GM19395 (cell line): Measurements from ENCODE around the gene EYS.

ENCODE experiments used
- ATAC-seq: cut with Tn5 transposase; IDR thresholded peaks from one replicate; pipeline ENCODE4 v1.9.1; 2021; ENCODE audit warnings: mild to moderate bottlenecking, moderate library complexity; ENCODE audit not compliant: unreplicated experiment

The EYS gene

DNA sequence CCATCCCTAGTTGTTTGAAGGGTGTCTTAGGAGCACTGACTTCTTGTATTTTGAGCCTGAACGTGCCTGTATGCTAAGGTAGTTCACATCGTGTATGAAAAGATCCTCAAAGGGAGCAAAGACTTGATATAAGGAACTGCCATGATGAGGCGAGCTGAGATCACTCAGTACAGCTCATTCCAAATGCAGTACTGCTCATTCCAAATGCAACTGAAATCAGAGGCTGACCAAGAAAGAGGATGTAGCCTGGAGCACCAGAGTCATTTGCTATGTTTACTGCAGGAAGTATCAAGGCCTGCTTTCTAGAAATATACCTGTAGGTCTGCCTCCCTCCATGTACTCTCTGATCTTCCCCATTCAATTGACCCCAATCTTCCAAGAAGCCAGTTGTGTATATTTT is 832.2 kb downstream of the EYS start:
- ATAC-seq: no peak

DNA sequence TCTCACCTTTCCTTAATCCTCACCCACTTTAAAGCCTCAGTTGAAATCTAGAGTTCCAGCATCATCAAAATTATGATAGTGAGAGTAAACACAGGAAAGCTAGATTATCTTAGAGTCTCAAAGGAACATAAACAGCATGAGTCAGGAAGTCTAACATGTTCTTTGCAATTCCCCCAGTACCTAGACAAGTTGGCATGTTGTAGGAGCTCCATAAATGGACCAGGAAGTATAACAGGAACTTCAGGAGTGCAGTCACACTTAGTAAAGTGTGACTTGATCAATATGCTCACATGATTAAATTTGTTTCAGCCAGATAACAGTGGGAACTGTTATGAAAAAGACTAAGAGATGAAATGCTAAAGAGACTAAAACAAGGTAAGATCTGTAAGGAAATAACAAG is 834.4 kb downstream of the EYS start:
- ATAC-seq: no peak

DNA sequence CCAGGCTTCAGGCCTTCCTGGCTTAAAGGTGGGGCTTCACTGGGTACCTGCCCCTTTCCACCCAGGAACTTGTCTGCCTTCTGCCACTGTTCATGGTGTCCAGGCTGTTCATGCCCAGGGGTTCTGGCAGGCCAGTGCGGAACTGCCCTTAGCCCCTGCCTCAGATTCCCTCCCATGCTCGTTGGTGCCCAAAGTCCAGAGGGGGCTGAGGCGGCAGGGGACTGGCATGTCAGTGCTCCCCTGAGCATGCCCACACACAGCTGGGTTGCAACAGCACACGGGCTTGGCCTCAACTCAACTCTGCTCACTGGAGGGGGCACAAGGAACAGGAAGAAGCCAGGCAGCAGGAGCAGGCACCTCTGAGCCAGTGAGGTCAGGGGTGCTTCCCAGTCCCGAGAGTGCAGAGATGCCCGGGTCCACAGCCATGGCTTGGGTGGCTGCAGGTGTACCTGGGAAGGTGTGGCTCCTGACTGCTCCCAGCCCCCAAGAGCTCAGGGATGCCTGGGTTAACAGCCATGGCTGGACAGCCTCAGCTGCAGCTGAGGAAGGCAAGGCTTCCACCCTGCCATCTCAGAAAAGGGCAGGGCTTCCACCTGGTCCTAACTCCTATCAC is 845.9 kb downstream of the EYS start:
- no peak for ATAC-seq

DNA sequence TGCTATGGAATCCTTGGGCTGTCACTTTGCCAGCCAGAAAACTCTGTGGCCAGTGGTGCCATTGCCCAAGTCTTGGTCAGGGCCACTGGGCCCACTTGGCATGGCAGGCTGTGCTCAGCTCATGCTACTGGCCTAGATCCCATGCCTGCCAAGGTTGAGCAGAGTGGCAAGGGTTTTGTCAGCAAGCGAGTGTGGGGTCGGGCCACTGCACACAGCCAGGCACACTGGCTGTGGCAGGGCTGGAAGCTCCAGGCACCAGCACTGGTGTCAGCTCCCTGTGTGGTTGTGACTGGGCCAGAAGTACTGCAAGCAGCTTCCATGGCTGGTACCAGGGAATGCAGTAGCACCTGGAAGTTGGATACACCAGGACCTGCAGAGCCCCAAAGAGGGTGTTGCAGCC is 846.8 kb downstream of the EYS start:
- no peak for ATAC-seq

DNA sequence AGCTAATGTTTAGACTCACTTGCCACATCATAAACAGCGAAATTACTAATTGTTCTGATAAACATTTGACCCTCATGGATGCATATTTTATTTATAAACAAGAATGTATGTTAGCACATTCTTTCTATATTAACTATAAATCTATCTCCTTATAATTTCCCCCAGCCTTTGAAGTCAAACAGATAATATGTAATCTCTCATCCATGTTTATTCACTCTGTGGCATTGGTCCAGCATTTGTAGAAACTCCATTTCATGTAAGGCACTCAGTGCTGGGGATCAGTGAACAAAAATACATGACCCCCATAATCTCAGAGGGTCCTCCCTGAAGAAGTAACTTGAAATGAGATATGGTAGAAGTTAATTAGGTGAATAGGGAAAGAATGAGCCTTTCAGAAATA is 856.9 kb downstream of the EYS start:
- ATAC-seq: no peak

DNA sequence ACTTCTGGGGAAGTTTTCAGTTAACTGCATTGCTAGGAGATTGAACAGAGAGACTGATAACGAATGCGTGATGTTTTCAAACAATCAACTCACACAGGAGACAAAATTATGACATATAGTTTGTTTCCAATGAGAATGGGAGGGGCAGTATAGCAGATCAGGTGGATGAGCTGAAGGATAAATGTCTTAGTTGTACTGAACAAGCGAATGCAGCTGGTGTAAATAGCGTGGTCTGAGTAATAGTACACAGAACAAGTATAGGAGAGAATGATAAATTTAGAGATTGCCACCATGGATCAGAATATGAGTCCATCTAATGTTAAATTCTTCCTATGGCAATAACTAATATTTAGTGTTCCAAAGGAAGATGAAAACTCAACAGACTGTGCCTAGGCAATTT is 858.6 kb downstream of the EYS start:
- ATAC-seq: no peak

DNA sequence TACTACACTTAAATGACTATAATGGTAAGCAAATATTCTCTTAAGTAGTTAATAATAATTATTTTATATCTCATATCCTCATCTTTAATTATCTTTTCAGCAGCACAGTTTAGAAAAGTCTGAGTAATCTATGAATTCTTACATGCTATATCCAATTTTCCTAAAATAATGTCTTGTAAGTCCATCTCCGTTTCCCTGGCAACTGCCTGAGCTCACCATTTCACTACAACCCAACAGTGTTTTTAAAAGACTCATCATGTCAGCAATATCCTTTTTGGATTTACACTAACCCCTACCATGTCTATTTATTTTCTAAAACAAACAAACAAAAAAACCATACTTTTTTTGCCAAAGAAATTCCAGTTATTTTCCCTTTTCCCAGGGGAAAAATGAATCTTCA is 859.6 kb downstream of the EYS start:
- ATAC-seq: no peak

DNA sequence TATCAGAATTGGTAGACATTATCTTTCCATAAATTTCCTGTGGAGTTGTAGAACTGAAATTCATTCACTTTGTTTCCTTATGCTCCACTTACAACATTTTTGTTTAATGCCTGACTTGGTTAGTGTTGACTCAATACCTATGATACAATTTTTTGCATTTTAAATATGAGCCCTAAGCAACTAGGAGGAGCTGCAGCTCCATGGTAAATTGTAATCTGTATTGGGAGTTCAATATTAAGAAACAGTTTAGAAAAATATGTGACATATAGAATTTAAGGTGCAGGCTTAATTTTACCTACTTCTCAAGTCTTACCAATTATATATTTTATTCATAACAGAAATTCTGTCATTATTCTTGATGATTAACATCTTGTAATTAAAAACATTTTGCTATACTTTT is 868.3 kb downstream of the EYS start:
- ATAC-seq: no peak

DNA sequence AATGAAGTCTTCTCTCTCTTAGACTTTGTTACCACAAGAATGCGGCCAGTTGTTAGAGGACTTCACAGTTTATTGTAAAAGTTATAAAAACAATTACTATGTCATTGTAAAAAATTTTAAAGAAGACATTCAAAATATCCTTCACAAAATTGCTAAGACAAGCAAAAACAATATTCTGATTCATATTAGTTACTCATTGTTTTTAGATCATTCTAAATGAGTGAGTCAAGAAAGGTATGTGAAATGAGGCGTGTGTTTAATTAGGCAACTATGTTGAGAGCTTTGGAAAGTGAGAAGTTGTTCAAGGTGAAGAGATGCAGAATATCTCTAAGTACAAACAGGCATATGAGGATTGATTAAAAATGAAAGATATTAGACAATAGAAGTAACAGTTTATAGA is 875.3 kb downstream of the EYS start:
- ATAC-seq: no peak

DNA sequence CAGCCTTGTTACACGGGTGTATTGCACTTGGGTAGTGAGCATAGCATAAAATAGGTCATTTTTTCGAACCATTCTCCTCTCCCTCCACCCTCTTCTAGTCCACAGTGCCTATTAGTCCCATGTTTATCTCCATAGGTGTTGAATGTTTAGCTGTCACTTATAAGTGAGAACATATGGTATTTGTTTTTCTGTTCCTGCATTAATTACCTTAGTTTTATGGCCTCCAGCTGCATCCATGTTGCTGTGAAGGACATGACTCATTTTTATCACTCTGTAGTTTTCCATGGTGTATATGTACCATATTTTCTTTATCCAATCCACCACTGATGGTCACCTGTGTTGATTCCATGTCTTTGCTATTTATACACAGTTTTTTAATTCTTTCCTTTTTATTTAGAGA is 889.5 kb downstream of the EYS start:
- ATAC-seq: no peak

DNA sequence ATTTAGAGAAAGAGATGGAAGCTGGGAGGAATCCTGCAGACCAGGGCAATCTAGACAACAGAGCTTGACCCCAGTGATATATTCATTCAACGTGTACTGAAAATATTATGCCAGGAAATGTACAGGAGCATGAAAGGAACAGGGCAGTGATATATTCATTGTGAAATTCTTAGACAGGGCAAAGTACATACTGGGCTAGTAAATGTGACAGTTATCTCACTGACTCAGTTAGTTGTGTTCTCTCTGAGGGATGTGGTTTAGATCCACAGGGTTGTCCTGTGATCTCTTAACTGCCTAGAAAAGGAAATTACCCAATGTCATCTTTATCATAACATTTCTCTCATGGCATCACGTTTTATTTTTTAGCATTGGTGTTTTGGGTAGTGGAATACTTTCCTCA is 891.3 kb downstream of the EYS start:
- no peak for ATAC-seq

DNA sequence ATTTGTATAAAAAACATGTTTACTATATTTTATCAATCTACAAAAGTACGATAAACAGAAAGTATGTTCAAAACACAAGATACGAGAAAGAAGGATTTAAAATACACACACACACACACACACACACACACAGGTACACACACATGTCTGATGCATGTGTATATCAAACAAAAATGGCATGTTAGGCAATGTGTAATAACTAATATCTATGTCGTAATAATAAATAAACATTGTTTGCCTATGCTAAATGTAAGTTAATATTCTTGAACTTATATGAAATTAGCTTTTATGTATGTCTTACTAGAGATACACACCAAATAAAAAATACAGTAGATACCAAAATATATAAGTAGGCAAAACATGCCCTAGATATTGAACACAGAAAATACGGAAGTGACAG is 894.9 kb downstream of the EYS start:
- ATAC-seq: no peak

DNA sequence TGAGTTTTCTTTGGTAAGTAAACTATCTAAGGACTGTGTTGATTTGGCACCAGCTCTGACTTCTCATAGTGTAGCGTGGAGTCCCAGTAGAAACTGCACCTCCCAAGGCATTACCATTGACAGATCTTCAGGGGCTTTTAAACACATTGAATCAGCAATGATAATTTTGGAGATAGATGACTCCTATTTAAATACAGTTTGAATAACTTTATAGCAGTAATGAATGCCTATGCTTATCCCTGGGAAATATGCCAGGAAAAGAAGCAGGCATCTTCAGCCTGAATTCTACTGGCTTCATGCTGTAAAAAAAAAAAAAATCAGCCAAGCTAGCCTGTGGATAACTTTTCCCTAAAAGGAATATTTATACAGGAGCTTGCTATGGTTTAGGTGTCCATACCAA is 895.9 kb downstream of the EYS start:
- ATAC-seq: no peak

DNA sequence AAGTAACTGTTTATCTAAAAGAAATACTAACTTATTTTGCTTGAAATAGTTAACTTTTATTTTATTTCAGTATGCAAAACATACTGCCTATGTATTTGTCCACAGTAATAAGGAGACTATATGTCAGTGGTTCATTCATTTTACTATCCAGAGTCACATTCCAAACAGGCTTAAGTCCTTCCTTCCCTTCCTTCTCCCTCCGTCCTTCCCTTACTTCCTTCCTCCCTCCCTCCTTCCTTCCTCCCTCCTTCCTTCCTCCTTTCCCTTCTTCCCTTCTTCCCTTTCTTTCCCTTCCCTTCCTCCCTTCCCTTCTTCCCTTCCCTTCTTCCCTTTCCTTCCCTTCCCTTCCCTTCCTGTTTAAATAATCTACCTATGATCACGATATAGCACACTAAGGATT is 899.2 kb downstream of the EYS start:
- ATAC-seq: no peak

DNA sequence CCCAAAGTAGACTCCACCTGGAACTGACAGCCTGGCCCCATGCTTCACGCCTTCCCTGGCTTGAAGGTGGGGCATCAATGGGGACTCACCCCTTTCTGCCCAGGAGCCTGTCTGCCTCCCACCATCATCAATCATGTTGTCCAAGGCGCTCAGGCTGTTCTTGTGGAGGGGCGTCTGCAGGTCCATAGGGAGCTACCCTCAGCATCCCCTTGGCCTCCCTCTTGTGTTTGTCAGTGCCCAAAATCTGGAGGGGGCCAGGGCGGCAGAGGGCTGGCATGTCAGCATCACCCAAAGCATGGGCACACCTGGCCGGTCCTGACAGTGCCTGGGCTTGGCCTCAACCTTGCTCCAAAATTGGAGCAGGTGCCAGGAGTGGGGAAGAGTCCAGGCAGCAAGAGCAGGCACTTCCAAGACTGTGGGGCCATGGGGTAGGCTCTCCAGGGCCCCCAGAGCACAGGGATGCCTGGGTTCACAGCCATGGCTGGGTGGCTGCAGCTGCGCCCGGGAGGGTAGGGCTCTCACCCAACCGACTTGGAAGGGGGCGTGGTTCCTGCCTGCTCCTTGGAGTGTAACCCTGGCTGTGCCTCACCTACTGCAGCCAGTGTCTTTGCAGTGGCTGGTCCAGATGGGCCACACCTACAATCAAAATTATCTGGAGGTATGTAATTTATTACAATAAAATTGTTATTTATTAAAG is 903.4 kb downstream of the EYS start:
- no peak for ATAC-seq

DNA sequence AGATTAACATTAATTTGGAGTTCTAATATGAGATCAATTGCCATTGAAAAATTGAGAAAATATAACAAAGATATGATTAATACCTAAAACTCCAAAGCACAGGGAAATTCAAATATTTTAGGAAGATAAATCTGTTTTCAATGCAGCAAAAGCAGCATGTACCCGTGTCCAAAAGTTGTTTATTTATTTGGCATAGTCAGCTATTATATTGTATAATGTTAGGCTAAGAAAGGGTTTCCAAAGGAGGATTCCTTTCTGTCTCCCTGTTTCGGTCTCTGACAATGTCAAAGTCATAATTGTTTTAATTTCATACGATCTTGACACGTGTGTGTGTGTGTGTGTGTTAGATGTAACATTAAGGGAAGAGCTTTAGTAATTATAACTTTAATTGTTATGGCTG is 914.5 kb downstream of the EYS start:
- no peak for ATAC-seq

DNA sequence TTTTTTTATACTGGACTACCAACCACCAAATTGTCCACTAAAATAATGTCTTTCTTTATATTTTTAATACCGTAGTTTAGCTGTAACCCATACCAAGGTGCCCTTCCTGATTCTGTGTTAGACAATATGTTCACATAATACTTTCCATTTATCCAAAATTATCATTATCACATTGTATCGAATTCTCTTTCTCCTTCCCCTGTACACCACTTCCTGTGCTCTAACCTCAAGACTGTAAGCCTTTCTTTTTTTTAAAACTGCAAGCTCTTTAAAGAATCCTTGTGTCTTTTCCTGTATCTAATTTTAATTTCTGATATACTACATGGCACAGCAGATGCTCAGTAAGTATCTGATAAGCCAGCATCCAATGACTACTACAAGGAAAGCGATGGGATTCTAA is 917.5 kb downstream of the EYS start:
- no peak for ATAC-seq

DNA sequence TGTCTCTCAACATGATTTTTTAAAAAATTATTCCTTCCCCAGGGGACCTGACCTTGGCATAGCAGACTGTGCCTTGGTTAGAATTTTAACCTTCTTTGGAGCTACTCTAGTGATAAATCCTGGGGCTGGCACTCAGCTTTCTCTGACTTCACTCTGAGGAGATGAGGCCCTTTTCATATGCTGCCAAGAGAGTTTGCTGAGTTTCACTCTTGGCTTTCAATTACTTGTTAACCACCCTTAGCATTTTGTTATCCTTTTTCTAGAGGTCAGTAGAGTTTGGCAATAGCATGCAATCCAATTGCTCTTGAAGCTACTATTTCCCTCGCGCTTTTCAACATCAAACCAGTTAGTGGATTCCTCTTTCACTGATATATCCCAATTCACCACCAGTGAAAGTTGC is 920.3 kb downstream of the EYS start:
- ATAC-seq: no peak

DNA sequence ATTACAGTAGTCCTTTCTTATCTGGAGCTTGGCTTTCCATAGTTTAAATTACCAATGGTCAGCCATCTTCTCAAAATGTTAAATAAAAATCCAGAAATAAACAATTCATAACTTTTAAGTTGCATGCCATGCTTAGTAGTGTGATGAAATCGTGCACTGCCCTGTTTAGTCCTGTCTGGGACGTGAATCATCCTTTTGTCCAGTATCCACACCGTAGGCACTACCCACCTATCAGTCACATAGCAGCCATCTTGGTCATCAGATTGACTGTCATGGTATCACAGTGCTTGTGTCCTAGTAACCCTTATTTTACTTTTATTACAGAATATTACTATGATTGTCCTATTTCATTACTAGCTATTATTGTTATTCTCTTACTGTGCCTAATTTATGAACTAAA is 924.1 kb downstream of the EYS start:
- no peak for ATAC-seq

DNA sequence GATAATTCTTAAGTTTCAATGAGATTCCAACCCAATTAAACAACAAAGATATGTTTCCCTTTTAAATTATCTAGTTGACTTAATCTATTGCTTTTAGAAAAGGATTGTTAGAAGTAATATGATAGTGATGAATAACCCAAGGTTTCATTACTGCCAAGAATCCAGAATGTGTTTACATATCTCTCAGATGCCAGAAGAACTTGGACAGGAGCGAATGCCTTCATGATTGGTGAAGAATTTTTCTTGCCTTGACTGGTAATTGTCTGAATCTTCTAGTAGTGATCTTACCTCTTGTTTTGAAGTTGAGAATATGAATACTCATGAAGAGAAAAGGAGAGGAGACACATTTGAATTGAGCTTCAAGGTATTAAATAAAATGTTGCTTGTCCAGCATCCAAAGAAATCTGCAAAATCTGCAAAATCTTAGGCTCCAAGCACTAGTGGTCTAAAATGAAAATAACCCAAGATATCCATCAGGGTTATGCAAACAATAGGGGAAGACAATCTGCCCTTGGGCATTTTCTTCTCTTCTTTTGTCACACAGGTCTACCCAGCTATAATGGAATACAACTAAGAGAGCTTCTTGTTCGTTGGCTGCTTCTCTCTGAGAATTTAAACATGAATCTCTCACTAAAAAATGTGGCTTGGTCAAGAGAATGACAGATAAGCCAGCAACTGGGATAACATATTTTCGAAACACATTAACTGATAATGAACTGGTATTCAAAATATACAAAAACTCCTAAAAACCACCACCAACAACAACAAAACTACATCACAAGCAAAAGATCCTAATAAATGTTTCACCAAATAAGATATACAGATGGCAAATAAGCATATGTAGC is 928.9 kb downstream of the EYS start:
- no peak for ATAC-seq

DNA sequence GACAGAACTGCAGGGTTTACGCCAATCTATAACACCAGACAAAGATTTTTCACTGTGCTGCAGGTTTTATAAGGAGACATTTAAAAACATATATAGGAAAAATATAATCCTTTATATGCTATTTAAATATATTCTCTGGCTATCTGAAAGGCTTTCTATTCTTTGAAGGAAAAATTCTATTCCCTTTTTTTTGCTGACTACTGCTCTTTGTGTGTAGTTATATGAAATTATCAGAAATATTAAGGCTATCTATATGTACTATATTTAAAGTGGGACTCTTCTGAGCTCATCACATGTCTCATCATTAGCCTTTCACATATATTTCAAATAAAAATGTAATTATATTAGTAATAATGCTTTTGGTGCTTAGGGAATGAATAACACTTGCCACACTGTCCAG is 930.7 kb downstream of the EYS start:
- ATAC-seq: no peak

DNA sequence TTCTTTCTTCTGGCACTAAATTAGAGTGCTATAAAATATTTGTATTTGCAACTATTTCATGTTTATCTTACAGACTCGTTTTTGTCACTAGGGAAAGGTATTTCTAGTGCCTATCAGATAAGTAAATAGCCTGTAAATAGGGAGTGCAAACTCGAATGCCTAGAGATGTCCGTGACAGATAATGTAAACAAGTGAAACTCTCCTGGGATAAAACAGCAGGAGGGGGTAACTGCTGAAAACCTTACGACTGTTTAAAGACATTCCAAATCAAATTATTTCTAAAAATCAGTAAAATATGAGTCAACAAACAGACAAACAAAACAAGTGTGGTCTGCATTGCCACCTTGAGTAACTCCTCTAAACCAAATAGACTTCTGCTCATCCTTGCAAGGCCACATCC is 932.1 kb downstream of the EYS start:
- ATAC-seq: no peak
